Epithelial cell of proximal tubule (primary cell): ENCODE data around the gene RPE. TPM values are rescaled to one million over a fixed set of nuclear protein-coding genes. Genes with fewer than 3 reads are reported as not detected.
A peak's percentile ranks its signal among the peaks of the same experiment; 100 is the strongest.

Source experiments
- DNase-seq: peaks from one replicate; pipeline ENCODE4 v3.0.0-alpha.2; 2011; ENCODE audit warnings: low read depth
- H3K4me3 ChIP-seq: 2 replicates; pipeline ENCODE4 v1.5.1; 2011; ENCODE audit warnings: low read depth, mild to moderate bottlenecking, low read length
- CTCF ChIP-seq: conservative IDR thresholded peaks from 2 replicates; pipeline ENCODE4 v1.5.1; 2012; ENCODE audit warnings: low read depth, mild to moderate bottlenecking, low read length
- total RNA-seq: library from RNA; depleted of rRNA; stranded (reverse); fragments of >200 nt; gene quantifications from 2 replicates; pipeline ENCODE4 v1.2.3, GENCODE V29; 2015

RPE gene
- total RNA-seq, 1 donor from 2014 or later = 57.7 TPM

GRCh38 chr2:210000464-210001324 lies 1.7 kb upstream of the RPE start:
- TF ChIP-seq CTCF = no peak
- DNase-seq = no peak
- H3K4me3 ChIP-seq = no peak overlapping the region

- TF ChIP-seq CTCF = no peak
- H3K4me3 ChIP-seq = peak overlapping the region; percentile 92
- no peak for DNase-seq
These were observed 921 bp downstream of the RPE start for GRCh38 chr2:210003359-210003758.

DNA sequence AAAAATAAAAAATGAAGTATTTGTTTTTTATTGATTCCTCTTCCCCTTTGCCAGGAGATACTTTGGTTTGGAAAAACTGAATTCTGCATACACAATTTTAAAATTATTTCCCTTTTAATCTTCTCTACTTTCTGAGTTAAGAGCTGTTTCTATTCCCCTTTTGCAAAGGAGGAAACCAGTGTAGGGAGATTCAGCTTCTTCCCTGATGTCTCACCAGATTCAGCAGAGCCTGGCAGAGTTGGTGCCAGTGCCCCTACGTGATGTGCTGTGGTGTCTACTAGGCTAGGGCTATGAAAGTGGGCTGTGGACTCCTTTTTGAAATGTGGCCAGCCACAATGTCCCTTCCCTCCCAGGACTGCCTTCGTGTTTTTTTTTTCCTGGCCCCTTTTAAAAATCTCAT lies 2.4 kb downstream of the RPE start:
- DNase-seq = no peak
- TF ChIP-seq CTCF = no peak
- no peak overlapping the region for H3K4me3 ChIP-seq

- H3K4me3 ChIP-seq = no peak overlapping the region
- no peak for DNase-seq
- TF ChIP-seq CTCF = no peak
These were observed 5.5 kb downstream of the RPE start for GRCh38 chr2:210007895-210008294.

DNA sequence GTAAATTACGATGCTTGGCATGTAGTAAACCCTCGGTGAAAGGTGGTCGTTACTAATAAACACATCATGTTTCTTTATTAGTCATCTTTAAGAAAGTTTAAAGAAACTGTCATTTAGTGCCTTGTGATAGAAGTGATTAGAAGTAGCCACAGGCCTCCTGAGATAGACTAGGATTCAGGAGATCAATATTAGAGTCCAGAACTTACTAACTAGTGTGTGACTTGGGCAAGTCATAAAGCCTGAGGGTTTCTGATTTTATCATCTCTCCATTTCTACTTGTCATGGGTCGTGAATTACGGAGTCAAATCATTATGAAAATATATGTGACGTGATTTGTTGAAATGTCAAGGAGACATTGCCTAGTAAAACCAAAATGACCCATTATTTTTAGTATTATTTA lies 6.7 kb downstream of the RPE start:
- no peak for TF ChIP-seq CTCF
- H3K4me3 ChIP-seq = no peak overlapping the region
- DNase-seq = no peak

DNA sequence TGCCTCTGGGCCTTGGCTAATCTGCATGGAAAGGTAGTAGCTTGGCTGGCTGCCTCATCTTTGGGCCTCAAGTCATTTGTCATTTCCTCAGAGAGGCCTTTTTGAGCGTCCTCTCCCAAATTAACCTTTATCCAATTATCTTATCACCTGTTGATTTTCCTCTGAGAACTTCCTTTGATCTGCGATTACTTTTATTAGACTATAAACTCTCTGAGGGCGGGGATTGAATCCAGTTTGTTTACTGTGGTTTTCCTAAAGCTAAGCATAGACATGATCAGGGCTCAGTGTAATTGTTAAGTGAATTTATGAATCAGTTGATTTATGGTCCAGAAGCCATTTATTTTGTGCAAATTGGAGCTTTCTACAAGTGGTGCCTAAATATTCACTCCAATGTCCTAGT lies 7.5 kb downstream of the RPE start:
- DNase-seq = no peak
- H3K4me3 ChIP-seq = no peak overlapping the region
- no peak for TF ChIP-seq CTCF

GRCh38 chr2:210020138-210020537 lies 17.7 kb downstream of the RPE start:
- DNase-seq = no peak
- TF ChIP-seq CTCF = no peak
- H3K4me3 ChIP-seq = no peak overlapping the region
